Spleen (tissue), 7 donors: Measurements from ENCODE around the gene CCDC47.

Source experiments
- CTCF ChIP-seq, 11 experiments: fragments of 200-600 bp in 7 of 11; fragments of 450-650 bp in 4 of 11; sonication (generic) in 4 of 11; IDR thresholded peaks in 8 of 11; conservative IDR thresholded peaks in 3 of 11; 1 replicate in 7 of 11; 2 replicates in 4 of 11; pipeline versions ENCODE4 v1.4.0 to v1.8.0; 2016 to 2021; ENCODE audit warnings: antibody characterized with exemption in 11 of 11, inconsistent platforms in 4 of 11, mild to moderate bottlenecking in 1 of 11
- POLR2A ChIP-seq, 3 donors: fragments of 450-650 bp; IDR thresholded peaks; one replicate each; pipeline ENCODE4 v1.5.1; 2017; ENCODE audit warnings: antibody characterized with exemption in 3 of 3, mild to moderate bottlenecking in 1 of 3
- POLR2AphosphoS5 ChIP-seq, 3 donors: sonication (generic); formaldehyde crosslinking; IDR thresholded peaks; one replicate each; pipeline ENCODE4 v1.5.1; 2017; ENCODE audit warnings: antibody characterized with exemption in 3 of 3
- donor health status: DM: no; HTN: no; CAD: no; lungs with moderate emphysema.
- donor health status: DM: no; HTN: no; CAD: no.
- donor health status: DM: no; HTN: no; CAD: no.

- no peak for TF ChIP-seq CTCF (IDR thresholded peaks at IDR 0.05 in 8 of 11, conservative IDR thresholded peaks at IDR 0.05 in 3 of 11)
- TF ChIP-seq POLR2A (IDR thresholded peaks at IDR 0.05): no peak
- TF ChIP-seq POLR2AphosphoS5 (IDR thresholded peaks at IDR 0.05): no peak
These were observed 66.9 kb downstream of the CCDC47 start for GRCh38 chr17:63706336-63707082.
